Measurements from ENCODE around the gene SNAPC4.
"Not testable (repeated sequence)": the region's sequence is repeated elsewhere in the genome, so short reads cannot be mapped to it uniquely, and the experiment has no call there.

SNAPC4 gene

DNA sequence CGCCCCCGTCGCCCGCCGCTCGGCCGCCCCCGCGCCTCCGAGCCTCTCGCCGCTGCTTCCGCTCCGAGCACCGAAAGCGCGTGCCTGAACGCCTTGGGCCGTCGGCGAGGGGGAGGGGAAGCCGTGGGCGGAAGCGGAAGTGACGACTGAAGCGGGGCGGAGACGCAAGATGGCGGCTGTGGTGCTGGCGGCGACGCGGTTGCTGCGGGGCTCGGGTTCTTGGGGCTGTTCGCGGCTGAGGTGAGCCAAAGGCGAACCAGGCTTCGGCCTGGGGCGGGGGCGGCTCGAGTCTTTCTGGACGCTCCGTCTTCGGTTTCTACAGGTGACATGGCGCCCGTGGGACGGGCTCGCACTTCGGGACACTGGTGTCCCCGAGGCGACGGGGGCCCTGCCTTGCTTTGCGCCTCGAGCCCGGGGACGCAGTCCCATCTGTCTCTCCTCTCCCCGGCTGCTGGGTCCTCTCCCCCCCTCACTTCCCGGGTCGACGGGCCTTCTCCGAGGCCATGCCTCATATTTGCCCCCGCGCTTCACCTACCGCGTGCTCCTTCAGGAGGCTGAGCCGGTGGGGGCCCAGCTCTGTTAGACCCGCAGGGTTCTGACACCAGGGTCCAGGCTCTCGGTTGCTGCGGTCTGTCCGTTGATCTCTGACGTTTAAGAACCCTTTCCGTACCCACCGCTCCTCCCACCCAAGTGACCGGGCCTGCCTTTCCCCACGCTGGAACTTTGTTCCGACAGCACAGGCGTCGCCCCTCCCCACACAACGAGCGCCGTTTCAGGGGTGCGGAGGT, 10.7 kb upstream of the SNAPC4 start, which contains the start of the genes ENTR1 and PMPCA:
Gene ENTR1 (minus strand): TSS at position 115 of the 788 bp plus-strand sequence. CDS start 217 bp downstream, outside the sequence.
Gene PMPCA (plus strand): TSS at position 159 of the 788 bp plus-strand sequence. CDS start 11 bp downstream, at position 170.
- DNase-seq (ENCODE audit: low read depth, low spot score): peak; percentile 91

GRCh38 chr9:136409557-136410455, 9.8 kb upstream of the SNAPC4 start:
- no peak for DNase-seq (ENCODE audit: low read depth, low spot score)

DNA sequence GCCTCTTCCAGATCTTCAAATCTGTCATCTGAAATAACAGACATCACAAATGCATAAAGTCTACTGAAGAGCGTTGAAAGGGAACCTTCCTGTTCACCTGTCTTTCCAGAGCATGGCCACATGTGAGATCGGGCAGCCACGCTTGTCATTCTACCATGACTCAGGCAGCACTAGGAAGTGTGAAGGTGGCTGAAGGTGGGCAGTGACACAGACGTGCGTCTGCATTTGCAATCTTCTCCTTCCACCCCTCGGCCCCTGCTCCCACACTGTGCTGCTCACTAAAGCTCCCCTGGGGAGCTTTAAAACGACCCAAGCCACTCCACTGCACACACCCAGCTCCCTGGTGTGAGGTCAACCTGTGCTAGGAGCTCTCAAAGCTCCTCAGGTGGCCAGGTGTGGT, 7.9 kb upstream of the SNAPC4 start:
- DNase-seq (ENCODE audit: low read depth, low spot score): no peak

- not testable (repeated sequence) for DNase-seq (ENCODE audit: low read depth, low spot score)
Observed at GRCh38 chr9:136407061-136407460, 7.1 kb upstream of the SNAPC4 start.

- DNase-seq (ENCODE audit: low read depth, low spot score): not testable (repeated sequence)
Observed at GRCh38 chr9:136405904-136406303, 5.9 kb upstream of the SNAPC4 start.

DNA sequence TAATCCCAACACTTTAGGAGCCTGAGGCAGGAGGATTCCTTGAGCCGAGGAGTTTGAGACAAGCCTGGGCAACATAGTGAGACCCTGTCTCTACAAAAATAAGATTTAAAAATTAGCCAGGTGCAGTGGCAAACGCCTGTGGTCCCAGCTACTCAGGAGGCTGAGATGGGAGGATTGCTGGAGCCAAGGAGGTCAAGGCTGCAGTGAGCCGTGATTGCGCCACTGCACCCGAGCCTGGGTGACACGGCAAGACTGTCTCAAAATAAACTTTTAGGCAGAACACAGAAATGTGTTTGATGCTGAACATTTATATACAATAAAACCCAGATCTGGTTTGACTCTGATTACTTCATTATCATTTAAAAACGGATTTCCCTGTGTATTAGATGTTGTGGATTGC, 5.5 kb upstream of the SNAPC4 start:
- no peak for DNase-seq (ENCODE audit: low read depth, low spot score)

DNA sequence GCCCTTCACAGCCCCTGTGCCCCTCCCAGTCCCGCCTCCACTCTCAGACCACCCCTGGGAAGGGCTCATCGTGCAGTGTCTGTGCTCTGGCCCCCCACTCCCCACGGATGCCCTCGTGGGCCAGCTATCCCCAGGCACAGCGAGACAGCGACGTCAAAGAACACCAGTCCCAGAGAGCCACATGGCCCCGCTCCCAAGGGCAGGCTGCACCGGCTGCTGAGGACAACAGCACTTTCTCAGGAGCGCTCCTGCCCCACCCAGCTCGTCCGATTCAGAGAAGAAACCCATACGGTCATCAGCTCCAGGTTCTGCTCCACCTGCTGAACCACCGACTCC, 4.8 kb upstream of the SNAPC4 start:
- DNase-seq (ENCODE audit: low read depth, low spot score): no peak

GRCh38 chr9:136403915-136404800, 4.2 kb upstream of the SNAPC4 start:
- no peak for DNase-seq (ENCODE audit: low read depth, low spot score)

- peak; percentile 52 for DNase-seq (ENCODE audit: low read depth, low spot score)
Observed at GRCh38 chr9:136403538-136403914, 3.6 kb upstream of the SNAPC4 start.

GRCh38 chr9:136402067-136402466, 2.1 kb upstream of the SNAPC4 start:
- DNase-seq (ENCODE audit: low read depth, low spot score): no peak

DNA sequence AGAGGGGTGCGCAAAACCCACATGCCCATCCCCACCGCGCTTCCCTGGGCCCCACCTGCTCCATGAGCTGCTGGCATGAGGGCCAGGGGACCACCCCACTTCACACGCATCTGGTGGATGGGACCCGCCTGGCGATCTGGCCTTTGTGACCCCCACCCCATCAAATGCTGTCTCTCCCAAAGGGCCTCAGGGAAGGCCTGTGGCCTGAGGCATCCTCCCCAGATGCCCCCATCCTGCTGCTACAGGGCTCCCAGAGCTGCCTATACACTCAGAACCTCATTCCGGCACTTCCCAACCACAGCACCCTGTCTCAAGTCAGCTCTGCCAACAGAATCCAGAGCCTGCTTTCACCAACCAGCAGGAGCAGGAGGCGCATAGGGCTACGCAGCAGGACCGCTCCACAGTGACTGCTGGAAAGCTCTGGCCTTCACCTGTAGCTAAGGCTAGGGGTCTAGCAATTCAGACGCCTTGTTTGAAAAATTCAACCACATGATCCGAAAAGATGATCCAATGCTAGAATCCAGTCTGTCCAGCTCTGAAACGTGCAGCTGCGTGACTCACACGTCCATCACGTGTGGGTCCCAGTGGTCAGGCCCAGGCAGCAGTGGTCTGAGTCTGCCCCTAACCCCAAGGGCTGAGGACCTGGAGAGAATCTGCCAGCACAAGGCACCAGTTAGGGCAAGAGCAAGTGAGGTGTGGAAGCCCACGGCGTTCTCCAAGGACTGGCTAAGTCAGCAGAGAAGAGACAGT, 1.4 kb upstream of the SNAPC4 start:
- DNase-seq (ENCODE audit: low read depth, low spot score): no peak

- DNase-seq (ENCODE audit: low read depth, low spot score): no peak
Observed at GRCh38 chr9:136399176-136400037, 563 bp downstream of the SNAPC4 start.

DNA sequence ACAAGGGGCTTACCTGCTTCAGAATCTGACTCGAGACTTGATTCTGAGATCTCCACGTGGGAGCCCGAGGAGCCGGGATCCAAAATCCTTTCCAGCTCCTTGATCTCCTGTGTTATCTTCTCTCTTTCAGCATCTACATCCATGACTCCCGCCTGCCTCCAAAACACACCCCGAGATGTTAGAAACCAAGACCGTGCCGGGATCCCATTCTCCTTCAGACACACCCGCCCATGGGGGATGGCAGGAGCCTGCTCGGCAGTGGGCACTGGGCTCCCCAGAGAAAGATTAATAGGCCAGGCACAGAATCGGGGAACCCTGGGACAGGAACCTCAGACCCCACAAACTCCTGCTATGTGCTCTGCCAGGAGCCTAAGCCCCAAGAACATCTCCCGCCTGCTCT, 1.7 kb downstream of the SNAPC4 start:
- DNase-seq (ENCODE audit: low read depth, low spot score): no peak

DNA sequence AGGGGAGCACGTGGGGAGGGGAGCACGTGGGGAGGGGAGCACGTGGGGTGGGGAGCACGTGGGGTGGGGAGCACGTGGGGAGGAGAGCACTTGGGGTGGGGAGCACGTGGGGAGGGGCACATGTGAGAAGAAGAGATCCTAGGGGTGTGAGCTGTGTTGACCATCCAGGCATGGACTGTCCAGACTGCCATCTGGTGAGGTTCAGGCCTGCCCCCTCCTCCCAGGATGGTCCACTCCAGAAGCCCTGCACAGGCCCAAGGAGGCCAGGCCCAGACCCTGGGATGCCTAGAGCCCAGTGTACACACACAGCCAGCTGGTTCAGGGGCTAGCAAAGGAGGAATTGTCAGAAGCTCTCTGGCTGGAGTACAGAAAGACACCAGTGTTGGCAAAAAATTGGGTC, 2.3 kb downstream of the SNAPC4 start:
- no peak for DNase-seq (ENCODE audit: low read depth, low spot score)

DNA sequence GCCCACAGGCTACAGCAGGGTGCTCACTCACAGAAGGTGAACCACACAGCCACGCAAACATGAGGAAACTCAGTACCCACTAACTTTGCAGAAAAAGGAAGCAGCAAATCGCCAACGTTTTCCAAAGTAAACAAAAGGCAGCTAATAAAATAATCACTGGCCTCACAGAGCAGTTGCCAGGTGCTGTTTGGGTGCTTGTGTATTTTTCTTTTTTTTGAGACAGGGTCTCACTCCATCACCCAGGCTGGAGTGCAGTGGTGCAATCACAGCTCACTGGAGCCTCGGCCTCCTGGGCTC, 3.8 kb downstream of the SNAPC4 start:
- no peak for DNase-seq (ENCODE audit: low read depth, low spot score)

GRCh38 chr9:136395345-136396218, 4.4 kb downstream of the SNAPC4 start:
- no peak for DNase-seq (ENCODE audit: low read depth, low spot score)

GRCh38 chr9:136395020-136395340, 5.0 kb downstream of the SNAPC4 start:
- DNase-seq (ENCODE audit: low read depth, low spot score): no peak

DNA sequence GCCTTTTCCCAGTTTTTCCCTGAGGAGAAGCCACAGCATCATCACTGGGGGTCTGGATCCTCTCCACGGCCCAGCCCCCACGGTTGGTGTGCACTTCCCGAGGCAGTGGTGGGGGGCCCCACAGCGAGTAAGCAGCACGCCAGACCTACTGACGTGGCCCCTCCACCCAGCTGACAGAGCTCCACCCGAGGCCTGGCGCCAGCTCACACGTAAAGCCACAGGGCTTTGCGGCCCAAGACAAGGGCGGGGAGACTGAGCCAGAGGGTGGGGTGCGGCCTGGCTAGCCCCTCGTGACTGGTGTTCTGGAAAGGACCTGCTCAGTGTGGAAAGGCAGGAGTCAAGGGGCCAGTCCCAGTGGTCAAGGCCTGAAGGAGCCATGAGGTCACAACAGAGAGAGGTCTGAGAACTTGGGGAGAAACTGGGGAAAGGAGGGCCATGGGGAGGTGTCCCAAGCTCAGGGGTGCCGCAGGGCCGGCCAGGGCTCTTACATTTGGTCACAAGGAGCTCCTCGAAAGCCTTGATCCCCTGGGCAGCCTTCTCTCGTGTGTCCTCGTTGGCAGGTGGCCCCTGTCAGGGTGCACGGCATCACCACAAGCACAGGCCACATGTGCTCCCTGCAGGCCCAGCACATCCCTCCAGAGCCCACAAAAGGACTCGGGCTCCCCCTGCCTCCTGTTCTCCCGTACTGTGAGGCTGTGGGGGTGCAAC, 5.5 kb downstream of the SNAPC4 start:
- DNase-seq (ENCODE audit: low read depth, low spot score): no peak

DNA sequence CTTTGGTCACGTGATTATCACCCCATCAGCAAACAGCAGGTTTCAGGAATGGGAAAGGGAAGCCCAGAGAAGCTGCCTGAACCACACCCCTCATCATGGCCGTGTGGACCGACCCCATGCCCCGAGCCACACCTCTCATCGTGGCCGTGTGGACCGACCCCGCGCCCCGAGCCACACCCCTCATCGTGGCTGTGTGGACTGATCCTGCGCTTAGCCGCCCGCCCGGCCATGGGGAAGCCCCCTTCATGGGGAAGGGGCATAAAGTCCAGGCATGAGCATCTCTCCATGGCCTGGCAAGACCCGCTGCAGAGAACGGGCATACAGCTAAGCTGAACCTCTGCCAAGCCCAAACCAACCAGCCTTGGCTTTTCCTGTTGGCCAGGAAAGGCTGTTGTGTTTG, 6.4 kb downstream of the SNAPC4 start:
- no peak for DNase-seq (ENCODE audit: low read depth, low spot score)
